Measurements from ENCODE around the gene OPHN1.

Gene OPHN1

DNA sequence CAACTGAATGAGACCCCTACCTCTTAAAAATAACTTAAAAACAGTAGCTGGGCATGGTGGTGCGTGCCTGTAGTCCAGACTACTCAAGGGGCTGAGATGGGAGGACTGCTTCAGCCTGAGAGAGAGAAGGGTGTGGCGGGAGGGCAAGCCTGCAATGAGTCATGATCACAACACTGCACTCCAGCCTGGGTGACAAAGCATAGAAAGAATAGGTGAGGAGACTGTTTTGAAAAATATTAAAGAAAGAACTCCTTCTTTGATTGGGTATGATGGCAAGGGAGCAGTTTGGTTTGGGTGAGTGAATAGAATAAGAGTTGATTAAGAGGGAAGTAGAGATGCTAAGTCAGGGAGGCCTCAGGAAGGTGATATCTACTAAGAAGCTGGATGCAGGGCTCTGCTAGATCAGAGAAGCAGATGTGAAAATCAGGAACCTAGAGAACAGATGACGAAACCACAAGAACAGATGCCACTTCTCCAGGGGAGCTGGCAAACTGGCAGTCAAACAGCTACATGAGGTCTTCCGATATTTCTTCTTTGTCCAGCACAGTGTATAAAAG, 318.6 kb downstream of the OPHN1 start:
- Histone ChIP-seq H4K20me1 (ENCODE audit: insufficient read depth, low read length) (no peaks in the 10 kb centered on the region), H2AFZ (ENCODE audit: low read length) (no peak overlapping the region), H3K9me3 (replicated peaks; ENCODE audit: insufficient read depth, low read length) (no peaks in the 10 kb centered on the region), H3K9ac (ENCODE audit: low read length) (no peak overlapping the region), H3K4me2 (ENCODE audit: low read depth, low read length) (no peak overlapping the region), H3K79me2 (ENCODE audit: low read length) (no peaks in the 10 kb centered on the region), H3K27me3 (replicated peaks; ENCODE audit: insufficient read depth, low read length) (no peaks in the 10 kb centered on the region), H3K36me3 (replicated peaks; ENCODE audit: insufficient read depth, low read length) (no peaks in the 10 kb centered on the region), H3F3A (ENCODE audit: insufficient read depth, low read length) (no peaks in the 10 kb centered on the region), H3K27ac (ENCODE audit: low read length) (no peak overlapping the region), H3K9me2 (replicated peaks; ENCODE audit: insufficient read depth, low read length) (no peaks in the 10 kb centered on the region), H3K4me1 (ENCODE audit: low read length) (no peaks in the 10 kb centered on the region), H3K4me3 (ENCODE audit: low read length) (no peak overlapping the region)
- peak; percentile 23 for DNase-seq
- TF ChIP-seq, protein P1, sequence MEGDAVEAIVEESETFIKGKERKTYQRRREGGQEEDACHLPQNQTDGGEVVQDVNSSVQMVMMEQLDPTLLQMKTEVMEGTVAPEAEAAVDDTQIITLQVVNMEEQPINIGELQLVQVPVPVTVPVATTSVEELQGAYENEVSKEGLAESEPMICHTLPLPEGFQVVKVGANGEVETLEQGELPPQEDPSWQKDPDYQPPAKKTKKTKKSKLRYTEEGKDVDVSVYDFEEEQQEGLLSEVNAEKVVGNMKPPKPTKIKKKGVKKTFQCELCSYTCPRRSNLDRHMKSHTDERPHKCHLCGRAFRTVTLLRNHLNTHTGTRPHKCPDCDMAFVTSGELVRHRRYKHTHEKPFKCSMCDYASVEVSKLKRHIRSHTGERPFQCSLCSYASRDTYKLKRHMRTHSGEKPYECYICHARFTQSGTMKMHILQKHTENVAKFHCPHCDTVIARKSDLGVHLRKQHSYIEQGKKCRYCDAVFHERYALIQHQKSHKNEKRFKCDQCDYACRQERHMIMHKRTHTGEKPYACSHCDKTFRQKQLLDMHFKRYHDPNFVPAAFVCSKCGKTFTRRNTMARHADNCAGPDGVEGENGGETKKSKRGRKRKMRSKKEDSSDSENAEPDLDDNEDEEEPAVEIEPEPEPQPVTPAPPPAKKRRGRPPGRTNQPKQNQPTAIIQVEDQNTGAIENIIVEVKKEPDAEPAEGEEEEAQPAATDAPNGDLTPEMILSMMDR (IDR thresholded peaks at IDR 0.05; ENCODE audit: low read length) = no peak
- no peak for TF ChIP-seq EZH2 (optimal IDR thresholded peaks at IDR 0.05; ENCODE audit: low read depth, low read length)
- no peak for TF ChIP-seq EZH2phosphoT487 (IDR thresholded peaks at IDR 0.05; ENCODE audit: low read length)

DNA sequence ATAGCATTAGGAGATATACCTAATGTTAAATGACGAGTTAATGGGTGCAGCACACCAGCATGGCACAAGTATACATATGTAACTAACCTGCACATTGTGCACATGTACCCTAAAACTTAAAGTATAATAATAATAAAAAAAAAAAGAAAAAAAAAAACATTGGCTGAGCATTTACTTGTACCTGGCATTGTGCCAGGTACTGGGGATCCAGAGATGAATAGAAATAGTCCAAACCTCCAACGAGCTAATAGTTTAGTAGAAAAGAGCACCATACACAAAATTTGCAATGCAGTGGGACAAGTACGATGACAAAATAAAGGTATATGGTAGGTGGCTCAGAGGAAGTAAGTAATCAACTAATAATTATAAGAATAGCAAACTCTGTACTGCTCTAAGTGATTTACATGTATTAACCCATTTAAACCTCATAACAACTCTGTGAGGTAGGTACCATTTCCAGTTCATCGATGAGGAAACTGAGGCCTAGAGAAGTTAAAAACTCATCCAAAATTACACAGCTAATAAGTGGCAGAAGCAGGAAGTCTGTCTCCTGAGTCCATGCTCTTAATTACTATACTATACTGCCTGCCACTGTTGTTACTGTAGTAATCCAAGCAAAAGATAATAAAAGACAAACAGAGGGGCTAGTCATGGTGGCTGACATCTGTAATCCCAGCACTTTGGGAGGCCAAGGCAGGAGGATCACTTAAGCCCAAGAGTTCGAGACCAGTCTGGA, 319.3 kb downstream of the OPHN1 start:
- Histone ChIP-seq H3F3A (ENCODE audit: insufficient read depth, low read length) (no peaks in the 10 kb centered on the region), H3K4me3 (ENCODE audit: low read length) (no peak overlapping the region), H3K9me3 (replicated peaks; ENCODE audit: insufficient read depth, low read length) (no peaks in the 10 kb centered on the region), H3K9me2 (replicated peaks; ENCODE audit: insufficient read depth, low read length) (no peaks in the 10 kb centered on the region), H2AFZ (ENCODE audit: low read length) (no peak overlapping the region), H3K36me3 (replicated peaks; ENCODE audit: insufficient read depth, low read length) (no peaks in the 10 kb centered on the region), H3K79me2 (ENCODE audit: low read length) (no peaks in the 10 kb centered on the region), H3K4me2 (ENCODE audit: low read depth, low read length) (no peak overlapping the region), H3K27ac (ENCODE audit: low read length) (no peak overlapping the region), H4K20me1 (ENCODE audit: insufficient read depth, low read length) (no peaks in the 10 kb centered on the region), H3K27me3 (replicated peaks; ENCODE audit: insufficient read depth, low read length) (no peaks in the 10 kb centered on the region), H3K9ac (ENCODE audit: low read length) (no peak overlapping the region), H3K4me1 (ENCODE audit: low read length) (no peaks in the 10 kb centered on the region)
- TF ChIP-seq EZH2 (optimal IDR thresholded peaks at IDR 0.05; ENCODE audit: low read depth, low read length) = no peak
- TF ChIP-seq, protein P1 (IDR thresholded peaks at IDR 0.05; ENCODE audit: low read length) = no peak
- TF ChIP-seq EZH2phosphoT487 (IDR thresholded peaks at IDR 0.05; ENCODE audit: low read length) = no peak
- DNase-seq = no peak

DNA sequence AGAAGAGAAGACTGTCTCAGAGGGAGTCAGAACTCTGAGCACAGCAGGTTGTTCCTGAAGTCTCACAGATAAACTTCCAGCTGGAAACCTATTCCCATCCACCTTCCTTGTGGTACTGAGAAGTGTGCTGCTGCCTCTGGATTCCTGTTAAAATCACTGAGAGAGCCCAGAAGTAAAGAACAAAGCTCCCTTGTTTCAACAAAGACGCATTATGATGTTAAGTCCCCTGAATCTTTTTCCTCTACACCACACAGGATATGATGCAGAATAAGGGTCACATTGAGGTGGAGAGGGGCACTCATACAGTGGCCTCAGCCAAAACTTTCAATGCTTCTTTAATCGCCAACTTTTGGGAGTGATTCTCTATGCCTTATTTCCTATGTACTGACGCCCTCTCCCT, 321.0 kb downstream of the OPHN1 start:
- TF ChIP-seq EZH2phosphoT487 (IDR thresholded peaks at IDR 0.05; ENCODE audit: low read length) (no peak), EZH2 (optimal IDR thresholded peaks at IDR 0.05; ENCODE audit: low read depth, low read length) (no peak)
- H3K9me2 ChIP-seq (replicated peaks; ENCODE audit: insufficient read depth, low read length) = no peaks in the 10 kb centered on the region
- no peak overlapping the region for H2AFZ ChIP-seq (ENCODE audit: low read length)
- no peaks in the 10 kb centered on the region for H3K27me3 ChIP-seq (replicated peaks; ENCODE audit: insufficient read depth, low read length)
- no peaks in the 10 kb centered on the region for H3K79me2 ChIP-seq (ENCODE audit: low read length)
- no peaks in the 10 kb centered on the region for H3K9me3 ChIP-seq (replicated peaks; ENCODE audit: insufficient read depth, low read length)
- no peak overlapping the region for H3K4me3 ChIP-seq (ENCODE audit: low read length)
- no peak overlapping the region for H3K9ac ChIP-seq (ENCODE audit: low read length)
- no peak overlapping the region for H3K4me2 ChIP-seq (ENCODE audit: low read depth, low read length)
- no peaks in the 10 kb centered on the region for H3K36me3 ChIP-seq (replicated peaks; ENCODE audit: insufficient read depth, low read length)
- H3F3A ChIP-seq (ENCODE audit: insufficient read depth, low read length) = no peaks in the 10 kb centered on the region
- no peak overlapping the region for H3K27ac ChIP-seq (ENCODE audit: low read length)
- H4K20me1 ChIP-seq (ENCODE audit: insufficient read depth, low read length) = no peaks in the 10 kb centered on the region
- no peak for DNase-seq
- H3K4me1 ChIP-seq (ENCODE audit: low read length) = no peaks in the 10 kb centered on the region

DNA sequence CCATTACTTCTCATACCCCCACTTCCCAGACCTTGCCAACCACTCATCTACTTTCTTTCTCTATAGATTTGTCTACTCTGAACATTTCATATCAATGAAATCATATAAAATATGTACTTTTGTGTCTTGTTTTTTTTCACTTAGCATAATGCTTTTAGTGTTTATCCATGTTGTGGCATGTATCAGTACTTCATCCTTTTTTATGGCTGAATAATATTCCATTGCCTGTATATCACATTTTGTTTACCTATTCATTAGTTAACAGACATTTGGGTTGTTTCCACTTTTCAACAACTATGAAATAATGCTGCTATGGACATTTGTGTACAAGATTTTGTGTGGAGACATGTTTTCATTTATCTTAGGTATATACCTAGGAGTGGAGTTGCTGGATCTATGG, 324.1 kb downstream of the OPHN1 start:
- Histone ChIP-seq H3K9ac (ENCODE audit: low read length) (no peak overlapping the region), H3F3A (ENCODE audit: insufficient read depth, low read length) (no peaks in the 10 kb centered on the region), H3K9me3 (replicated peaks; ENCODE audit: insufficient read depth, low read length) (no peaks in the 10 kb centered on the region), H3K79me2 (ENCODE audit: low read length) (no peaks in the 10 kb centered on the region), H3K4me3 (ENCODE audit: low read length) (no peak overlapping the region), H4K20me1 (ENCODE audit: insufficient read depth, low read length) (no peaks in the 10 kb centered on the region), H2AFZ (ENCODE audit: low read length) (no peak overlapping the region), H3K27ac (ENCODE audit: low read length) (no peak overlapping the region), H3K9me2 (replicated peaks; ENCODE audit: insufficient read depth, low read length) (no peaks in the 10 kb centered on the region), H3K4me1 (ENCODE audit: low read length) (no peaks in the 10 kb centered on the region), H3K36me3 (replicated peaks; ENCODE audit: insufficient read depth, low read length) (no peaks in the 10 kb centered on the region), H3K4me2 (ENCODE audit: low read depth, low read length) (no peak overlapping the region), H3K27me3 (replicated peaks; ENCODE audit: insufficient read depth, low read length) (no peaks in the 10 kb centered on the region)
- DNase-seq = no peak
- TF ChIP-seq, protein P1 (IDR thresholded peaks at IDR 0.05; ENCODE audit: low read length) = no peak
- TF ChIP-seq EZH2phosphoT487 (IDR thresholded peaks at IDR 0.05; ENCODE audit: low read length) = no peak
- TF ChIP-seq EZH2 (optimal IDR thresholded peaks at IDR 0.05; ENCODE audit: low read depth, low read length) = no peak

Data from MM.1S (cell line).